Activated naive CD8-positive, alpha-beta T cell treated with anti-CD3 and anti-CD28 coated beads, Interleukin-2, amount 10 ng/mL, durations not matched to agents 7 days and 5 days (primary cell): ENCODE data around the gene B4GALT7. TPM values are rescaled to one million over a fixed set of nuclear protein-coding genes. Genes with fewer than 3 reads are reported as not detected.
A peak's percentile ranks its signal among the peaks of the same experiment; 100 is the strongest.

ENCODE experiments used
- ATAC-seq: fragments of 150-1000 bp; cut with Tn5 transposase; one replicate; pipeline ENCODE4 v1.10.0; 2021; ENCODE audit warnings: low read depth, moderate library complexity
- POLR2A ChIA-PET: fragments of 350-600 bp; sonication (Branson Sonifier 250); formaldehyde crosslinking; loops from one replicate; lab custom pipeline; 2021; ENCODE audit warnings: antibody characterized with exemption; lab: Charles Lee
- DNase-seq: peaks from one replicate; pipeline ENCODE4 v3.0.0; 2021
- H3K27ac Mint-ChIP-seq: one replicate; pipeline ENCODE4 v1.8.0; 2022; ENCODE audit warnings: mild to moderate bottlenecking, mixed read lengths
- H3K27me3 Mint-ChIP-seq: one replicate; pipeline ENCODE4 v1.8.0; 2022; ENCODE audit warnings: mild to moderate bottlenecking, moderate library complexity, mixed read lengths
- H3K36me3 Mint-ChIP-seq: one replicate; pipeline ENCODE4 v1.8.0; 2021; ENCODE audit warnings: mild to moderate bottlenecking, mixed read lengths
- H3K4me1 Mint-ChIP-seq: one replicate; pipeline ENCODE4 v1.8.0; 2021; ENCODE audit warnings: mixed read lengths
- H3K4me3 Mint-ChIP-seq: one replicate; pipeline ENCODE4 v1.8.0; 2022; ENCODE audit warnings: mild to moderate bottlenecking, moderate library complexity, mixed read lengths
- H3K9me3 Mint-ChIP-seq: one replicate; pipeline ENCODE4 v1.8.0; 2021; ENCODE audit warnings: mixed read lengths
- total RNA-seq, 2 experiments: library from RNA; stranded (reverse); gene quantifications; one replicate each; pipeline ENCODE4 v1.2.3, GENCODE V29; 2021

Gene B4GALT7
- total RNA-seq, 2 experiments from 2014 or later, result 26.2 to 28.5 TPM

GRCh38 chr5:177575488-177575887, 24.4 kb upstream of the B4GALT7 start:
- DNase-seq (no peak), ATAC-seq (no peak)
- no peak overlapping the region for H3K27ac Mint-ChIP-seq
- H3K4me3 Mint-ChIP-seq, result no peak overlapping the region
- POLR2A ChIA-PET, result no interaction called here
- no peaks in the 10 kb centered on the region for H3K4me1 Mint-ChIP-seq
- H3K36me3 Mint-ChIP-seq, result no peaks in the 10 kb centered on the region
- peaks cover 4% of the 10 kb centered on the region for H3K27me3 Mint-ChIP-seq
- H3K9me3 Mint-ChIP-seq, result no peaks in the 10 kb centered on the region

DNA sequence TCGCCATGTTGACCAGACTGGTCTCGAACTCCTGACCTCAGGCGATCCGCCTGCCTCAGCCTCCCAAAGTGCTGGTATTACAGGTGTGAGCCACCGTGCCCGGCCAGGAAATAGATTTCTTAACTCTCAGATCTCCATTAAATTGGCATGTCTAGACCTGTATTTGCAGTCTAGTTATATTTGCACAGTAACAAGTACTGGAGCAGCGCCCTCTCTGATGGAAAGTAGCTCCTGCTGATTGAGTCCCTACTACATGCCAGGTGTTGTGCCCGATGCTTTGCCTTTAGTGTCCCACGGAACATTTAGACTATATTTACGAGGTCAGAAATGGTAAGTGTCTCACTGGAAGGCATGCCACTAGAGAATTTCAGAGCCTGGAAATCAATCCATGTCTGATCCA, 23.8 kb upstream of the B4GALT7 start:
- POLR2A ChIA-PET, result interaction anchor here (1.0 kb wide), 1 partner anchor 545 kb away, joined by 3 read pairs; no protein-coding TSS in a partner anchor
- H3K9me3 Mint-ChIP-seq, result no peaks in the 10 kb centered on the region
- H3K27ac Mint-ChIP-seq, result no peak overlapping the region
- H3K4me3 Mint-ChIP-seq, result no peak overlapping the region
- H3K4me1 Mint-ChIP-seq, result no peaks in the 10 kb centered on the region
- ATAC-seq, result no peak
- H3K27me3 Mint-ChIP-seq, result peaks cover 4% of the 10 kb centered on the region
- no peaks in the 10 kb centered on the region for H3K36me3 Mint-ChIP-seq
- no peak for DNase-seq

GRCh38 chr5:177578316-177578715, 21.6 kb upstream of the B4GALT7 start:
- H3K36me3 Mint-ChIP-seq, result no peaks in the 10 kb centered on the region
- H3K27ac Mint-ChIP-seq, result no peak overlapping the region
- no peak for ATAC-seq

DNA sequence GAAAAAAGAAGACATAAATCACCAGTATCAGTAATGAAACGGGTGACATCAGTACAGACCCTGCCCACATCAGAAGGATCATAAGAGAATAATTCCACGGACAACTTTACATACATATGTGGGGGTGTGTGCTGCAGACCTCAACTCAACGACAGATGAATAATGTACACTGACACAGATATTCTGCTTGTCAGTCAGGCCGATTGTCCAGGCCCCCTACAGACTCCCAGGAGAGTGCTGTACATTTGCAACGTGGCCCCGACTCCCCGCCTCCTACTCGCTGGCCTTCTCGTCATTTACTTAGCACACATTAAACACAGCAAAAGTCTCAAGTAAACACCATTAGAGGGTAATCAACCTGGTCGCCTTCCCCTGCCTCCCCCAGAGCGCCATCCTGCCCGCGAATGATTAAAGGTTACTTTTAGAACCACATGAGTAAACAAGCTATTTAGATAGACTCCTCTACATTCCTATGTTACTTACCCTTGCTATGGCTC, 11.5 kb upstream of the B4GALT7 start:
- POLR2A ChIA-PET, result interaction anchor here (0.7 kb wide), 1 partner anchor 1952 kb away, joined by 3 read pairs; no protein-coding TSS in a partner anchor
- no peak overlapping the region for H3K4me3 Mint-ChIP-seq
- no peak overlapping the region for H3K27ac Mint-ChIP-seq
- H3K4me1 Mint-ChIP-seq, result peaks cover 11% of the 10 kb centered on the region
- peaks cover 2% of the 10 kb centered on the region for H3K36me3 Mint-ChIP-seq
- DNase-seq (no peak), ATAC-seq (no peak)
- H3K9me3 Mint-ChIP-seq, result no peaks in the 10 kb centered on the region
- peaks cover 35% of the 10 kb centered on the region for H3K27me3 Mint-ChIP-seq

More at GRCh38 chr5:177578316-177578715, 21.6 kb upstream of the B4GALT7 start:
- POLR2A ChIA-PET, result no interaction called here
- no peak for DNase-seq
- Mint-ChIP-seq H3K9me3 (no peaks in the 10 kb centered on the region), H3K4me3 (no peak overlapping the region), H3K4me1 (no peaks in the 10 kb centered on the region), H3K27me3 (peaks cover 3% of the 10 kb centered on the region)

GRCh38 chr5:177590406-177590805, 9.5 kb upstream of the B4GALT7 start:
- Mint-ChIP-seq H3K4me3 (no peak overlapping the region), H3K27ac (no peak overlapping the region), H3K4me1 (peaks cover 17% of the 10 kb centered on the region), H3K27me3 (peaks cover 31% of the 10 kb centered on the region), H3K36me3 (peaks cover 8% of the 10 kb centered on the region), H3K9me3 (no peaks in the 10 kb centered on the region)
- POLR2A ChIA-PET, result no interaction called here
- no peak for DNase-seq
- no peak for ATAC-seq

- POLR2A ChIA-PET, result interaction anchor here (1.0 to 1.4 kb wide), 3 partner anchors 9 to 38 kb away, joined by 3 to 6 read pairs (median 4); partner anchors contain the start of gene B4GALT7
- H3K4me1 Mint-ChIP-seq, result peaks cover 19% of the 10 kb centered on the region
- H3K36me3 Mint-ChIP-seq, result peaks cover 16% of the 10 kb centered on the region
- H3K4me3 Mint-ChIP-seq, result peak overlapping the region; percentile 100
- no peak for DNase-seq
- no peaks in the 10 kb centered on the region for H3K9me3 Mint-ChIP-seq
- ATAC-seq, result no peak
- peaks cover 30% of the 10 kb centered on the region for H3K27me3 Mint-ChIP-seq
- peak overlapping the region; percentile 98 for H3K27ac Mint-ChIP-seq
Measured at GRCh38 chr5:177591690-177592009, 8.3 kb upstream of the B4GALT7 start.

- ATAC-seq (peak; percentile 97), DNase-seq (peak; percentile 94)
- H3K27me3 Mint-ChIP-seq, result peaks cover 30% of the 10 kb centered on the region
- H3K27ac Mint-ChIP-seq, result peak within 1 kb of the TSS; percentile 98
- H3K4me3 Mint-ChIP-seq, result peak within 1 kb of the TSS; percentile 100
- POLR2A ChIA-PET, result interaction anchor here (0.9 to 1.4 kb wide), 5 partner anchors 8 to 76 kb away, joined by 3 to 6 read pairs (median 4); partner anchors contain the start of genes B4GALT7 and DDX41
- H3K36me3 Mint-ChIP-seq, result peaks cover 17% of the 10 kb centered on the region
- H3K9me3 Mint-ChIP-seq, result no peaks in the 10 kb centered on the region
- peaks cover 19% of the 10 kb centered on the region for H3K4me1 Mint-ChIP-seq
Measured at GRCh38 chr5:177592010-177592834, 7.7 kb upstream of the B4GALT7 start, which contains the start of gene TMED9. Gene TMED9, plus strand, starts transcription at chr5:177592203. Its CDS starts 12 bp downstream, at chr5:177592215.

DNA sequence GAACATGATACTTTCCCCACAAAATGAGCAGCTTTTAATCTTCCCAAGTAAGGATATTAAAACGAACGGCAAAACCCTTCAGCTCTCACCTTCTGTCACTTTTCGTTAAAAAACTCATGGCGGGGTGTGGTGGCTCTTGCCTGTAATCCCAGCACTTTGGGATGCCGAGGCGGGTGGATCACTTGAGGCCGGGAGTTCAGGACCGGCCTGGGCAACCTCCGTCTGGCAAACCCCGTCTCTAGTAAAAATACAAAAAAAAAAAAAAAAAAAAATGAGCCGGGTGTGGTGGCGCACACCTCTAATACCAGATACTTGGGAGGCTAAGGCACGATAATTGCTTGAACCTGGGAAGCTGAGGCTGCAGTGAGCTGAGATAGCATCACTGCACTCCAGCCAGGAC, 7.0 kb upstream of the B4GALT7 start:
- Mint-ChIP-seq H3K9me3 (no peaks in the 10 kb centered on the region), H3K36me3 (peaks cover 17% of the 10 kb centered on the region), H3K4me3 (peak overlapping the region; percentile 100), H3K27me3 (peaks cover 27% of the 10 kb centered on the region), H3K27ac (peak overlapping the region; percentile 98), H3K4me1 (peaks cover 22% of the 10 kb centered on the region)
- POLR2A ChIA-PET, result interaction anchor here (0.9 to 1.4 kb wide), 4 partner anchors 8 to 77 kb away, joined by 3 to 6 read pairs (median 4); partner anchors contain the start of genes B4GALT7 and DDX41
- ATAC-seq, result no peak
- DNase-seq, result no peak

GRCh38 chr5:177593511-177593910, 6.4 kb upstream of the B4GALT7 start:
- peaks cover 17% of the 10 kb centered on the region for H3K36me3 Mint-ChIP-seq
- H3K27ac Mint-ChIP-seq, result no peak overlapping the region
- H3K4me1 Mint-ChIP-seq, result peaks cover 23% of the 10 kb centered on the region
- POLR2A ChIA-PET, result no interaction called here
- DNase-seq (no peak), ATAC-seq (no peak)
- H3K27me3 Mint-ChIP-seq, result peaks cover 21% of the 10 kb centered on the region
- peak overlapping the region; percentile 100 for H3K4me3 Mint-ChIP-seq
- H3K9me3 Mint-ChIP-seq, result no peaks in the 10 kb centered on the region

DNA sequence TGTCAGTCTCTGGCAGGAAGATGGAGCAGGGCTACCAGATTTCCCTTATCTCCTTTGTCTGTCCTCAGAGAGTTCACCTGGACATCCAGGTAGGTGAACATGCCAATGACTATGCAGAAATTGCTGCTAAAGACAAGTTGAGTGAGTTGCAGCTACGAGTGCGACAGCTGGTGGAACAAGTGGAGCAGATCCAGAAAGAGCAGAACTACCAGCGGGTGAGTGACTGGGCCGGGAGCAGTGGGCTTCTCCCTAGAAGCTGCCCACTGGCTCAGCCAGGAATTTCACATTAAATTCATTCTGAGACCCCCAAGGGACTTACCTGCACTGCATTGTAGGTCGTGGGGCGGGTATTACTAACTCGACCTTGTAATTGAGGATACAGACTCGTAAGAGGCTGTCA, 5.9 kb upstream of the B4GALT7 start:
- Mint-ChIP-seq H3K9me3 (no peaks in the 10 kb centered on the region), H3K27me3 (peaks cover 15% of the 10 kb centered on the region), H3K36me3 (peaks cover 17% of the 10 kb centered on the region), H3K27ac (no peak overlapping the region), H3K4me3 (no peak overlapping the region), H3K4me1 (peaks cover 28% of the 10 kb centered on the region)
- DNase-seq (no peak), ATAC-seq (no peak)
- POLR2A ChIA-PET, result no interaction called here

- POLR2A ChIA-PET, result no interaction called here
- H3K27me3 Mint-ChIP-seq, result peaks cover 8% of the 10 kb centered on the region
- DNase-seq (no peak), ATAC-seq (no peak)
- H3K4me3 Mint-ChIP-seq, result no peak overlapping the region
- H3K4me1 Mint-ChIP-seq, result peaks cover 30% of the 10 kb centered on the region
- H3K27ac Mint-ChIP-seq, result no peak overlapping the region
- H3K9me3 Mint-ChIP-seq, result no peaks in the 10 kb centered on the region
- H3K36me3 Mint-ChIP-seq, result peaks cover 17% of the 10 kb centered on the region
Measured at GRCh38 chr5:177595026-177595585, 4.8 kb upstream of the B4GALT7 start.

DNA sequence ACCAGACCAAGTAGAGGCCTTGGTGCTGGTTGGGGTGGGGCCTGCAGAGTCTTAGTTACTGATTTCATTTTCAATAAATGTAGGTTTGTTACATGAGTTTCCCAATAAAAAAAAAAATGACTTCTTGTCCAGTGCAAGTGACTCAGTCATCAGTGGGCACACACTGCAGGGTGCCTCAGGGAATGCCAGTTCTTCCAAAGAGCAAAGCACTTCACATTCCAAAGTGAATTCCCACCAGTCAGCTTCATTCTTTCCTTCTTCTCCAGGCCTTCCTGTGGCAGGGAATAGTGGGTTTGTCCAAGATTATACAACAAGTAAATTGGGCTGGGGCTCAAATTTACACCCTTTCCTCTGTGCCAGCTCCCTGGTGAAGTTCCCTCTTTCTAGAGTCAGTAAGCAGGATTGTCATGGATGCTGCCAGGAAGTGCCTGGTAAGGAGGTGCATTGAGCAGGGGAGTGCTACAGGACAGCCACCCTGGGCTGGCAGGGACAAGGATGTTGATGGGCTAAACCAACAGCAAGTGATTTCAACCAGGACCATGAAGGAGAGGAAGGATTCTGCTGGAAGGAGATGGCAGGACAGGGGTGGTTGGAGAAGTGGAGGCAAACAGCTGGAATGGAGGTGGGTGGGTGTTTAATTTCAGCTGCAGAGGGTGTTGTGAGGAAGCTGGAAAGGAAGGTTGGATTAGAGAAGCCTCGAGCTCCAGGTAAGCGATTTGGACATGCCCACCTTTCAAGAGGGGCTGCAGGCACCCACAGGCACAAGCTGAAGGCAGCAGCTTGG, 3.7 kb upstream of the B4GALT7 start:
- Mint-ChIP-seq H3K9me3 (no peaks in the 10 kb centered on the region), H3K4me1 (peaks cover 37% of the 10 kb centered on the region)

DNA sequence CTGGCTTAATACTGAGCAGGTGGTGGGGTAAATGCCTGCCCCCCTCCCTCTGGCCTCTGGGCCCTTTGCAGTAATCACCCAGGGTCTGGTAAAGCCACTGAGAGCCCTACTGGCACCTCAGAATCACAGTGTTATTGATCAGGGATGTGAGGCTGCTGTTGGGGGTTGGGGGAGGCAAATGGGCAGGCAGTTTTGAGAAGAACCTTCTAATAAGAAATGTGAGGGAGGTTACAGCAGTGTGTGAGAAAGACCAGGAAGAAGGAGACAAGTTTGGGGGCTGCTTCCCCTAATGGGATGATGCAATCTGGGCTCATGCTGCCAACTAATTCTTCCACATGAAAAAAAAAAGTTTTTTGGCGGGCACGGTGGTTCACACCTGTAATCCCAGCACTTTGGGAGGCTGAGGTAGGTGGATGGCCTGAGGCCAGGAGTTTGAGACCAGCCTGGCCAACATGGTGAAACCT, 3.1 kb upstream of the B4GALT7 start:
- Mint-ChIP-seq H3K4me3 (no peak overlapping the region), H3K4me1 (peaks cover 34% of the 10 kb centered on the region), H3K27ac (peak overlapping the region; percentile 45), H3K36me3 (peaks cover 17% of the 10 kb centered on the region), H3K27me3 (no peaks in the 10 kb centered on the region), H3K9me3 (no peaks in the 10 kb centered on the region)
- ATAC-seq (no peak), DNase-seq (no peak)
- POLR2A ChIA-PET, result no interaction called here

More for the DNA sequence above, 3.7 kb upstream of the B4GALT7 start:
- peaks cover 17% of the 10 kb centered on the region for H3K36me3 Mint-ChIP-seq
- no peaks in the 10 kb centered on the region for H3K27me3 Mint-ChIP-seq
- no peak for ATAC-seq
- no peak overlapping the region for H3K4me3 Mint-ChIP-seq
- H3K27ac Mint-ChIP-seq, result no peak overlapping the region
- DNase-seq, result no peak
- POLR2A ChIA-PET, result no interaction called here
